Measurements from ENCODE around the gene PTGES2. TPM values are rescaled to one million over a fixed set of nuclear protein-coding genes. Genes with fewer than 3 reads are reported as not detected.

Gene PTGES2
- total RNA-seq, 1 donor from 2014 or later, result 72.2 TPM

- TF ChIP-seq CTCF (conservative IDR thresholded peaks at IDR 0.05), result no peak
- DNase-seq (ENCODE audit: low read depth, low spot score), result no peak
- H3K27me3 Mint-ChIP-seq (ENCODE audit: low read depth), result no peaks in the 10 kb centered on the region
- H3K9me3 Mint-ChIP-seq, result no peaks in the 10 kb centered on the region
- peaks cover 45% of the 10 kb centered on the region for H3K4me1 Mint-ChIP-seq
- H3K27ac Mint-ChIP-seq (ENCODE audit: unreplicated experiment), result no peak overlapping the region
- H3K4me3 Mint-ChIP-seq, result no peak overlapping the region
- no peaks in the 10 kb centered on the region for H3K36me3 Mint-ChIP-seq (ENCODE audit: low read depth)
Measured at GRCh38 chr9:128091571-128091970, 36.0 kb downstream of the PTGES2 start.

GRCh38 chr9:128091144-128091543, 36.4 kb downstream of the PTGES2 start:
- Mint-ChIP-seq H3K27me3 (ENCODE audit: low read depth) (no peaks in the 10 kb centered on the region), H3K4me3 (peak overlapping the region; percentile 63), H3K4me1 (peaks cover 45% of the 10 kb centered on the region), H3K36me3 (ENCODE audit: low read depth) (no peaks in the 10 kb centered on the region), H3K9me3 (no peaks in the 10 kb centered on the region), H3K27ac (ENCODE audit: unreplicated experiment) (peak overlapping the region; percentile 87)
- peak; percentile 39 for DNase-seq (ENCODE audit: low read depth, low spot score)
- no peak for TF ChIP-seq CTCF (conservative IDR thresholded peaks at IDR 0.05)

- no peaks in the 10 kb centered on the region for H3K9me3 Mint-ChIP-seq
- no peaks in the 10 kb centered on the region for H3K36me3 Mint-ChIP-seq (ENCODE audit: low read depth)
- no peaks in the 10 kb centered on the region for H3K27me3 Mint-ChIP-seq (ENCODE audit: low read depth)
- no peak for DNase-seq (ENCODE audit: low read depth, low spot score)
- no peak overlapping the region for H3K27ac Mint-ChIP-seq (ENCODE audit: unreplicated experiment)
- no peak overlapping the region for H3K4me3 Mint-ChIP-seq
- no peak for TF ChIP-seq CTCF (conservative IDR thresholded peaks at IDR 0.05)
- peaks cover 39% of the 10 kb centered on the region for H3K4me1 Mint-ChIP-seq
Measured at GRCh38 chr9:128089299-128089698, 38.2 kb downstream of the PTGES2 start.

- H3K36me3 Mint-ChIP-seq (ENCODE audit: low read depth), result no peaks in the 10 kb centered on the region
- H3K4me3 Mint-ChIP-seq, result no peak overlapping the region
- DNase-seq (ENCODE audit: low read depth, low spot score), result no peak
- H3K9me3 Mint-ChIP-seq, result no peaks in the 10 kb centered on the region
- no peak overlapping the region for H3K27ac Mint-ChIP-seq (ENCODE audit: unreplicated experiment)
- H3K27me3 Mint-ChIP-seq (ENCODE audit: low read depth), result no peaks in the 10 kb centered on the region
- H3K4me1 Mint-ChIP-seq, result peaks cover 38% of the 10 kb centered on the region
- TF ChIP-seq CTCF (conservative IDR thresholded peaks at IDR 0.05), result no peak
Measured at GRCh38 chr9:128088253-128088945, 39.1 kb downstream of the PTGES2 start.

GRCh38 chr9:128087262-128087661, 40.3 kb downstream of the PTGES2 start:
- no peaks in the 10 kb centered on the region for H3K27me3 Mint-ChIP-seq (ENCODE audit: low read depth)
- H3K36me3 Mint-ChIP-seq (ENCODE audit: low read depth), result no peaks in the 10 kb centered on the region
- H3K9me3 Mint-ChIP-seq, result no peaks in the 10 kb centered on the region
- no peak for TF ChIP-seq CTCF (conservative IDR thresholded peaks at IDR 0.05)
- H3K27ac Mint-ChIP-seq (ENCODE audit: unreplicated experiment), result no peak overlapping the region
- no peak for DNase-seq (ENCODE audit: low read depth, low spot score)
- H3K4me1 Mint-ChIP-seq, result peaks cover 32% of the 10 kb centered on the region
- no peak overlapping the region for H3K4me3 Mint-ChIP-seq
